GM23338 (cell line): ENCODE measurements around the gene C5orf58. TPM values are rescaled to one million over a fixed set of nuclear protein-coding genes. Genes with fewer than 3 reads are reported as not detected.

ENCODE experiments used
- ATAC-seq: fragments of 200-7000 bp; cut with Tn5 transposase; 3 replicates; pipeline ENCODE4 v1.9.1; 2020
- DNase-seq: peaks from one replicate; pipeline ENCODE4 v3.0.0-alpha.2; 2015; ENCODE audit warnings: low spot score
- H2AFZ ChIP-seq: fragments of 200-600 bp; sonication (generic); 2 replicates; pipeline ENCODE4 v1.8.0; 2016; ENCODE audit warnings: antibody characterized with exemption, mild to moderate bottlenecking, moderate library complexity
- H3F3A ChIP-seq: fragments of 200-600 bp; sonication (generic); replicated peaks from 2 replicates; pipeline ENCODE4 v1.8.0; 2017; ENCODE audit warnings: antibody characterized with exemption, mixed run types, low read depth
- H3K27ac ChIP-seq: fragments of 200-600 bp; sonication (generic); 2 replicates; pipeline ENCODE4 v1.6.1; 2016; ENCODE audit warnings: low read depth
- H3K27me3 ChIP-seq: fragments of 200-600 bp; sonication (generic); 2 replicates; pipeline ENCODE4 v1.8.0; 2016; ENCODE audit warnings: mild to moderate bottlenecking, mixed run types, moderate library complexity; ENCODE audit not compliant: insufficient read depth
- H3K36me3 ChIP-seq: fragments of 200-600 bp; sonication (generic); 2 replicates; pipeline ENCODE4 v1.8.0; 2016; ENCODE audit warnings: mild to moderate bottlenecking; ENCODE audit not compliant: insufficient read depth
- H3K4me1 ChIP-seq: fragments of 200-600 bp; sonication (generic); 2 replicates; pipeline ENCODE4 v1.8.0; 2016; ENCODE audit warnings: mild to moderate bottlenecking, moderate library complexity; ENCODE audit not compliant: insufficient read depth
- H3K4me2 ChIP-seq: fragments of 200-600 bp; sonication (generic); 2 replicates; pipeline ENCODE4 v1.7.1; 2017; ENCODE audit warnings: mixed run types
- H3K4me3 ChIP-seq: fragments of 200-600 bp; sonication (generic); 2 replicates; pipeline ENCODE4 v1.6.1; 2016; ENCODE audit warnings: mixed run types
- H3K79me2 ChIP-seq: fragments of 200-600 bp; sonication (generic); replicated peaks from 2 replicates; pipeline ENCODE4 v1.8.0; 2017; ENCODE audit warnings: mild to moderate bottlenecking; ENCODE audit not compliant: insufficient read depth
- H3K9me2 ChIP-seq: fragments of 200-600 bp; sonication (generic); 2 replicates; pipeline ENCODE4 v1.8.0; 2017; ENCODE audit not compliant: insufficient read depth
- H4K20me1 ChIP-seq: fragments of 200-600 bp; sonication (generic); replicated peaks from 2 replicates; pipeline ENCODE4 v1.8.0; 2017; ENCODE audit warnings: mild to moderate bottlenecking; ENCODE audit not compliant: insufficient read depth
- H3K27ac Mint-ChIP-seq: 2 replicates; pipeline ENCODE4 v1.8.0; 2020; ENCODE audit warnings: inconsistent platforms, mild to moderate bottlenecking, moderate library complexity, mixed read lengths
- H3K27me3 Mint-ChIP-seq: 3 replicates; pipeline ENCODE4 v1.8.0; 2022; ENCODE audit warnings: low read depth, mild to moderate bottlenecking, moderate library complexity, mixed read lengths, inconsistent platforms; ENCODE audit not compliant: insufficient read depth, poor library complexity
- H3K36me3 Mint-ChIP-seq: 3 replicates; pipeline ENCODE4 v1.8.0; 2021; ENCODE audit warnings: low read depth, mild to moderate bottlenecking, inconsistent platforms, moderate library complexity, mixed read lengths
- H3K4me1 Mint-ChIP-seq: 3 replicates; pipeline ENCODE4 v1.8.0; 2020; ENCODE audit warnings: mild to moderate bottlenecking, inconsistent platforms, mixed read lengths
- H3K4me3 Mint-ChIP-seq: 3 replicates; pipeline ENCODE4 v1.8.0; 2021; ENCODE audit warnings: moderate library complexity, mild to moderate bottlenecking, inconsistent platforms, mixed read lengths
- H3K9me3 Mint-ChIP-seq: 3 replicates; pipeline ENCODE4 v1.8.0; 2020; ENCODE audit warnings: moderate library complexity, mild to moderate bottlenecking, inconsistent platforms, mixed read lengths
- CREB1 ChIP-seq: fragments of 250-450 bp; sonication (Bioruptor Pico); IDR thresholded peaks from 2 replicates; pipeline ENCODE4 v1.5.0; 2020; ENCODE audit warnings: low read depth, mild to moderate bottlenecking, moderate library complexity
- EZH2 ChIP-seq: fragments of 200-600 bp; sonication (generic); IDR thresholded peaks from one replicate; pipeline ENCODE4 v1.8.0; 2017; ENCODE audit warnings: antibody characterized with exemption, mild to moderate bottlenecking, low read depth; ENCODE audit not compliant: unreplicated experiment
- EZH2phosphoT487 ChIP-seq: fragments of 200-600 bp; sonication (generic); IDR thresholded peaks from one replicate; pipeline ENCODE4 v1.8.1; 2018; ENCODE audit warnings: antibody characterized with exemption; ENCODE audit not compliant: unreplicated experiment
- JUNB ChIP-seq: IDR thresholded peaks from one replicate; pipeline ENCODE4 v1.6.1; 2016; ENCODE audit warnings: antibody characterized with exemption; ENCODE audit not compliant: unreplicated experiment
- NANOG ChIP-seq: IDR thresholded peaks from 2 replicates; pipeline ENCODE4 v1.6.1; 2016; ENCODE audit warnings: antibody characterized with exemption, borderline replicate concordance
- POLR2AphosphoS5 ChIP-seq: IDR thresholded peaks from 2 replicates; pipeline ENCODE4 v1.6.1; 2016; ENCODE audit warnings: antibody characterized with exemption, low read depth
- STAT1 ChIP-seq: IDR thresholded peaks from one replicate; pipeline ENCODE4 v1.6.1; 2016; ENCODE audit warnings: antibody characterized with exemption; ENCODE audit not compliant: unreplicated experiment
- ZNF114 ChIP-seq: fragments of 250-450 bp; sonication (Bioruptor Pico); IDR thresholded peaks from 2 replicates; pipeline ENCODE4 v1.5.0; 2020; ENCODE audit warnings: mild to moderate bottlenecking, moderate library complexity
- ZNF331 ChIP-seq: fragments of 250-450 bp; sonication (Bioruptor Pico); IDR thresholded peaks from 2 replicates; pipeline ENCODE4 v1.5.0; 2020; ENCODE audit warnings: low read depth, mild to moderate bottlenecking, moderate library complexity
- polyA plus RNA-seq: library from polyadenylated mRNA; unstranded; fragments of >200 nt; fragmentation: Nextera tagmentation; extraction: Ambion mirVana; gene quantifications from 2 replicates; pipeline ENCODE4 v1.2.1, GENCODE V29; 2016
- total RNA-seq: library from RNA; depleted of rRNA; stranded (reverse); fragments of >200 nt; shearing (Covaris generic); gene quantifications from 2 replicates; pipeline ENCODE4 v1.2.3, GENCODE V29; 2014
- TF ChIP-seq, protein P1 (sequence below): IDR thresholded peaks from 2 replicates; pipeline ENCODE4 v1.6.1; 2016; ENCODE audit warnings: antibody characterized with exemption
- TF ChIP-seq, protein P2 (sequence below): fragments of 250-450 bp; sonication (Bioruptor Pico); IDR thresholded peaks from 2 replicates; pipeline ENCODE4 v1.5.0; 2020; ENCODE audit warnings: mild to moderate bottlenecking, moderate library complexity
- TF ChIP-seq, protein P3 (sequence below), 2 experiments: fragments of 200-600 bp in 1 of 2; sonication (generic) in 1 of 2; conservative IDR thresholded peaks; 2 replicates each; pipeline versions ENCODE4 v1.5.1 to v1.6.1; 2016 to 2017; ENCODE audit warnings: antibody characterized with exemption in 2 of 2, low read depth in 2 of 2, mild to moderate bottlenecking in 2 of 2, moderate library complexity in 1 of 2

C5orf58 gene
- total and polyA plus RNA-seq, 2 experiments from 2014 or later, result 1.0 to 9.1 TPM

DNA sequence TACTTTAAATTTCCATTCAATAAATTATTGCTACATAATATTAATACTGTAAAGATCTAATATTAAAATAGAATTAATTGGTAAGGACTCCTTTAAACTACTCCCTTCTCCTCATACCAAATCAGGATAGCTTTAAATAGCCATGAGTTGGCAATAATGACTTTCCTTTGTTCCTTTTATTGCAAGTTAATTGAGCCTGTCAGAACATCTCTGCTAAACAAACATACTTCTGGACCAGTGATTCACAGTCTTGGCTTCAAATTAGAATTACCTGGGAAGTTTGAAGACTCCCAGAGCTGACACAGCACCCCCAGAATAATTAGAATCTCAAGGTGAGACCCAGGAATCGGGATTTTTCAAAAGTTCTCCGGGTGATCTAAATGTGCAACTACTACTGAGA lies 18.7 kb downstream of the C5orf58 start:
- Mint-ChIP-seq H3K27ac (peak overlapping the region; percentile 42), H3K4me1 (peaks cover 59% of the 10 kb centered on the region), H3K36me3 (peaks cover 2% of the 10 kb centered on the region; the same call in 2 of the 3 replicates), H3K9me3 (peaks cover 2% of the 10 kb centered on the region; the same call in 1 of the 3 replicates), H3K27me3 (no peaks in the 10 kb centered on the region), H3K4me3 (no peak overlapping the region)
- H3K4me3 ChIP-seq, result no peak overlapping the region
- ATAC-seq (no peak), DNase-seq (no peak)
- H3K4me1 ChIP-seq, result peaks cover 54% of the 10 kb centered on the region
- no peaks in the 10 kb centered on the region for H3K36me3 ChIP-seq
- H3K4me2 ChIP-seq, result peak overlapping the region; percentile 63
- H3K9me2 ChIP-seq, result peaks cover 9% of the 10 kb centered on the region; the same call in 1 of the 2 replicates
- H3K27me3 ChIP-seq, result no peaks in the 10 kb centered on the region
- no peaks in the 10 kb centered on the region for H3F3A ChIP-seq
- no peak overlapping the region for H3K27ac ChIP-seq
- H4K20me1 ChIP-seq, result no peaks in the 10 kb centered on the region
- no peak for TF ChIP-seq ZNF331 (CRISPR knock-in tag)
- TF ChIP-seq, protein P1, sequence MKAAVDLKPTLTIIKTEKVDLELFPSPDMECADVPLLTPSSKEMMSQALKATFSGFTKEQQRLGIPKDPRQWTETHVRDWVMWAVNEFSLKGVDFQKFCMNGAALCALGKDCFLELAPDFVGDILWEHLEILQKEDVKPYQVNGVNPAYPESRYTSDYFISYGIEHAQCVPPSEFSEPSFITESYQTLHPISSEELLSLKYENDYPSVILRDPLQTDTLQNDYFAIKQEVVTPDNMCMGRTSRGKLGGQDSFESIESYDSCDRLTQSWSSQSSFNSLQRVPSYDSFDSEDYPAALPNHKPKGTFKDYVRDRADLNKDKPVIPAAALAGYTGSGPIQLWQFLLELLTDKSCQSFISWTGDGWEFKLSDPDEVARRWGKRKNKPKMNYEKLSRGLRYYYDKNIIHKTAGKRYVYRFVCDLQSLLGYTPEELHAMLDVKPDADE, result no peak
- peak; percentile 15; the same call in 1 of the 2 replicates for TF ChIP-seq NANOG
- H2AFZ ChIP-seq, result no peak overlapping the region
- no peaks in the 10 kb centered on the region for H3K79me2 ChIP-seq

DNA sequence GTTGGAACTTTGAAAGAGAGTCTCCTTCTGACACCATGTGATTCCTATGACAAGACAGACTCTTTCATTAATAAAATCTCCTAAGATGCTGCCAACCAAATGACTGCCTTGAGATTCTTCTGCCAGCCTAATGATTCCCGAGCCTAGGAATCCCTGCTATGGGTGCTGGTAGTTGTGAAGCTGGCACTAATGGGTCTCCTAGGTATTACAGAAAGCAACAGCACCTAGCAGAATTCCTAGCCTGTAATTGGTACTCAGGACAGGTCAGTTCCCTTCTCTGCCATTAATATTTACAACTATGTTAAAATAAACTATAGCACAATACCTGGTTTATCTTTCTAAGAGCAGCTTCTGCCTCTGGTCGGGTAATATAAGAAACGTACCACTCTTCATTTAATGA lies 19.3 kb downstream of the C5orf58 start:
- peak overlapping the region; percentile 63 for H3K4me2 ChIP-seq
- H3K27ac Mint-ChIP-seq, result peak overlapping the region; percentile 42; the same call in 1 of the 2 replicates
- 0 out of 3 replicates have a peak overlapping the region, but pooled peaks have one; percentile 19 for H3K4me3 Mint-ChIP-seq

More for the DNA sequence above, 19.3 kb downstream of the C5orf58 start:
- peaks cover 3% of the 10 kb centered on the region; the same call in 1 of the 2 replicates for H3K9me2 ChIP-seq
- no peaks in the 10 kb centered on the region for H4K20me1 ChIP-seq
- H3K9me3 Mint-ChIP-seq, result no peaks in the 10 kb centered on the region
- DNase-seq (no peak), ATAC-seq (peak; percentile 62; the same call in 2 of the 3 replicates)
- H3K36me3 Mint-ChIP-seq, result no peaks in the 10 kb centered on the region
- H3K4me1 ChIP-seq, result peaks cover 54% of the 10 kb centered on the region
- H3K79me2 ChIP-seq, result no peaks in the 10 kb centered on the region
- peak overlapping the region; percentile 28; the same call in 1 of the 2 replicates for H3K4me3 ChIP-seq
- peaks cover 2% of the 10 kb centered on the region for H3K27me3 Mint-ChIP-seq
- H3K4me1 Mint-ChIP-seq, result peaks cover 65% of the 10 kb centered on the region
- H3K36me3 ChIP-seq, result no peaks in the 10 kb centered on the region
- TF ChIP-seq, protein P2, sequence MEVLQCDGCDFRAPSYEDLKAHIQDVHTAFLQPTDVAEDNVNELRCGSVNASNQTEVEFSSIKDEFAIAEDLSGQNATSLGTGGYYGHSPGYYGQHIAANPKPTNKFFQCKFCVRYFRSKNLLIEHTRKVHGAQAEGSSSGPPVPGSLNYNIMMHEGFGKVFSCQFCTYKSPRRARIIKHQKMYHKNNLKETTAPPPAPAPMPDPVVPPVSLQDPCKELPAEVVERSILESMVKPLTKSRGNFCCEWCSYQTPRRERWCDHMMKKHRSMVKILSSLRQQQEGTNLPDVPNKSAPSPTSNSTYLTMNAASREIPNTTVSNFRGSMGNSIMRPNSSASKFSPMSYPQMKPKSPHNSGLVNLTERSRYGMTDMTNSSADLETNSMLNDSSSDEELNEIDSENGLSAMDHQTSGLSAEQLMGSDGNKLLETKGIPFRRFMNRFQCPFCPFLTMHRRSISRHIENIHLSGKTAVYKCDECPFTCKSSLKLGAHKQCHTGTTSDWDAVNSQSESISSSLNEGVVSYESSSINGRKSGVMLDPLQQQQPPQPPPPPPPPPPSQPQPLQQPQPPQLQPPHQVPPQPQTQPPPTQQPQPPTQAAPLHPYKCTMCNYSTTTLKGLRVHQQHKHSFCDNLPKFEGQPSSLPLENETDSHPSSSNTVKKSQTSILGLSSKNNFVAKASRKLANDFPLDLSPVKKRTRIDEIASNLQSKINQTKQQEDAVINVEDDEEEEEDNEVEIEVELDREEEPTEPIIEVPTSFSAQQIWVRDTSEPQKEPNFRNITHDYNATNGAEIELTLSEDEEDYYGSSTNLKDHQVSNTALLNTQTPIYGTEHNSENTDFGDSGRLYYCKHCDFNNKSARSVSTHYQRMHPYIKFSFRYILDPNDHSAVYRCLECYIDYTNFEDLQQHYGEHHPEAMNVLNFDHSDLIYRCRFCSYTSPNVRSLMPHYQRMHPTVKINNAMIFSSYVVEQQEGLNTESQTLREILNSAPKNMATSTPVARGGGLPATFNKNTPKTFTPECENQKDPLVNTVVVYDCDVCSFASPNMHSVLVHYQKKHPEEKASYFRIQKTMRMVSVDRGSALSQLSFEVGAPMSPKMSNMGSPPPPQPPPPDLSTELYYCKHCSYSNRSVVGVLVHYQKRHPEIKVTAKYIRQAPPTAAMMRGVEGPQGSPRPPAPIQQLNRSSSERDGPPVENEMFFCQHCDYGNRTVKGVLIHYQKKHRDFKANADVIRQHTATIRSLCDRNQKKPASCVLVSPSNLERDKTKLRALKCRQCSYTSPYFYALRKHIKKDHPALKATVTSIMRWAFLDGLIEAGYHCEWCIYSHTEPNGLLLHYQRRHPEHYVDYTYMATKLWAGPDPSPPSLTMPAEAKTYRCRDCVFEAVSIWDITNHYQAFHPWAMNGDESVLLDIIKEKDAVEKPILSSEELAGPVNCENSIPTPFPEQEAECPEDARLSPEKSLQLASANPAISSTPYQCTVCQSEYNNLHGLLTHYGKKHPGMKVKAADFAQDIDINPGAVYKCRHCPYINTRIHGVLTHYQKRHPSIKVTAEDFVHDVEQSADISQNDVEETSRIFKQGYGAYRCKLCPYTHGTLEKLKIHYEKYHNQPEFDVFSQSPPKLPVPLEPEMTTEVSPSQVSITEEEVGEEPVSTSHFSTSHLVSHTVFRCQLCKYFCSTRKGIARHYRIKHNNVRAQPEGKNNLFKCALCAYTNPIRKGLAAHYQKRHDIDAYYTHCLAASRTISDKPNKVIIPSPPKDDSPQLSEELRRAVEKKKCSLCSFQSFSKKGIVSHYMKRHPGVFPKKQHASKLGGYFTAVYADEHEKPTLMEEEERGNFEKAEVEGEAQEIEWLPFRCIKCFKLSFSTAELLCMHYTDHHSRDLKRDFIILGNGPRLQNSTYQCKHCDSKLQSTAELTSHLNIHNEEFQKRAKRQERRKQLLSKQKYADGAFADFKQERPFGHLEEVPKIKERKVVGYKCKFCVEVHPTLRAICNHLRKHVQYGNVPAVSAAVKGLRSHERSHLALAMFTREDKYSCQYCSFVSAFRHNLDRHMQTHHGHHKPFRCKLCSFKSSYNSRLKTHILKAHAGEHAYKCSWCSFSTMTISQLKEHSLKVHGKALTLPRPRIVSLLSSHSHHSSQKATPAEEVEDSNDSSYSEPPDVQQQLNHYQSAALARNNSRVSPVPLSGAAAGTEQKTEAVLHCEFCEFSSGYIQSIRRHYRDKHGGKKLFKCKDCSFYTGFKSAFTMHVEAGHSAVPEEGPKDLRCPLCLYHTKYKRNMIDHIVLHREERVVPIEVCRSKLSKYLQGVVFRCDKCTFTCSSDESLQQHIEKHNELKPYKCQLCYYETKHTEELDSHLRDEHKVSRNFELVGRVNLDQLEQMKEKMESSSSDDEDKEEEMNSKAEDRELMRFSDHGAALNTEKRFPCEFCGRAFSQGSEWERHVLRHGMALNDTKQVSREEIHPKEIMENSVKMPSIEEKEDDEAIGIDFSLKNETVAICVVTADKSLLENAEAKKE (CRISPR knock-in tag), result no peak
- TF ChIP-seq JUNB (no peak), EZH2 (no peak), CREB1 (CRISPR knock-in tag) (no peak), NANOG (no peak), ZNF114 (CRISPR knock-in tag) (no peak), POLR2AphosphoS5 (no peak), EZH2phosphoT487 (no peak), STAT1 (no peak)
- TF ChIP-seq, protein P3, sequence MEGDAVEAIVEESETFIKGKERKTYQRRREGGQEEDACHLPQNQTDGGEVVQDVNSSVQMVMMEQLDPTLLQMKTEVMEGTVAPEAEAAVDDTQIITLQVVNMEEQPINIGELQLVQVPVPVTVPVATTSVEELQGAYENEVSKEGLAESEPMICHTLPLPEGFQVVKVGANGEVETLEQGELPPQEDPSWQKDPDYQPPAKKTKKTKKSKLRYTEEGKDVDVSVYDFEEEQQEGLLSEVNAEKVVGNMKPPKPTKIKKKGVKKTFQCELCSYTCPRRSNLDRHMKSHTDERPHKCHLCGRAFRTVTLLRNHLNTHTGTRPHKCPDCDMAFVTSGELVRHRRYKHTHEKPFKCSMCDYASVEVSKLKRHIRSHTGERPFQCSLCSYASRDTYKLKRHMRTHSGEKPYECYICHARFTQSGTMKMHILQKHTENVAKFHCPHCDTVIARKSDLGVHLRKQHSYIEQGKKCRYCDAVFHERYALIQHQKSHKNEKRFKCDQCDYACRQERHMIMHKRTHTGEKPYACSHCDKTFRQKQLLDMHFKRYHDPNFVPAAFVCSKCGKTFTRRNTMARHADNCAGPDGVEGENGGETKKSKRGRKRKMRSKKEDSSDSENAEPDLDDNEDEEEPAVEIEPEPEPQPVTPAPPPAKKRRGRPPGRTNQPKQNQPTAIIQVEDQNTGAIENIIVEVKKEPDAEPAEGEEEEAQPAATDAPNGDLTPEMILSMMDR (conservative IDR thresholded peaks at IDR 0.05; ENCODE audit: low read depth in 2 of 2), result no peak
- peak overlapping the region; percentile 67; the same call in 1 of the 2 replicates for H3K27ac ChIP-seq
- no peak overlapping the region for H2AFZ ChIP-seq
- H3F3A ChIP-seq, result no peaks in the 10 kb centered on the region
- H3K27me3 ChIP-seq, result no peaks in the 10 kb centered on the region
